IPS DF 4.7 (cell line): Measurements from ENCODE around the gene CYP8B1.
A peak's percentile ranks its signal among the peaks of the same experiment; 100 is the strongest.

Experiments used
- DNase-seq: peaks from one replicate; pipeline ENCODE4 v3.0.0-alpha.2; 2013; ENCODE audit warnings: low spot score; ENCODE audit errors: extremely low read depth

CYP8B1 gene

DNA sequence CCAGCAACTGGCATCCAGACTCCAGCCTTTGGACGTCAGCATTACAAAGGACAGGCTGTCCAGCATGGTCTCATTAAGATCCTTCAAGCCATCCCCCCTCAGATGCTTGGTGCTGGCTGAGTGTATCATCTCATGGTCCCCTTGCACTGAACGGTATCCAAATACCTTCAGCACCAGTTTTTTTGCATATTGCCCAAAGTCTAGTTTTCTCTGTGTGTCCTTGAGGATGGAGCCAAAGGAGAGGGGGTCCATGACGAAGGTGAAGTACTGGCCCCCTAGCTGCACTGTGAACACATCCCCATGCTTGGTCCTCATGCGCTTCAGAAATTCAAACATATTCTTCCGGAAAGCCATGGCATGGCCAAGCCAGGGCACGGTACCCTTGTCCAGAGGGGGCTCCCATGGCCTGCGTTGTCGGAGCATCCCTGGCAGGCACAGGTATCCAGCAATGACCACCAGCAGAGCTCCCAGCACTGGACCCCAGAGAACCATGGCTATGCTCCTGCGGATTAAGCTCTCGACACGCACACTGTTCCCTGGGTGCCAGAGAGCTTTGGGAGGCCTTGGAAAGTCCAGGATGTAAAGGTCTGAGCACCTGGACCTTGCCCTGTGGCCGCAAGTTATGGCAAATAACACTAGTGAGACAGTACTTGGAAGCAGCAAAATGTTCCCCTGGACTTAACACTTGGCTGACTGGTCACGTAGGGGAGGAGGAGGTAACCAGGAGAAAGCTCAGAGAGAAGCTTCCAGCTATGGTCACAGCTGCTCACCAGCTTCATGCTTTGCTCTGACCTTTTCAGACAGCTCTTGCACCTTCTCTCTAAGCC is at the start of gene CYP8B1:
CYP8B1 (minus strand) TSS at position 555 of the 827 bp plus-strand sequence; CDS start at position 492, 63 bp downstream.
- DNase-seq, result no peak

GRCh38 chr3:42923606-42924005 is 47.9 kb upstream of the CYP8B1 start:
- no peak for DNase-seq

- no peak for DNase-seq
Observed at GRCh38 chr3:42914771-42915515, 39.3 kb upstream of the CYP8B1 start.

GRCh38 chr3:42911551-42911950 is 35.9 kb upstream of the CYP8B1 start:
- no peak for DNase-seq

GRCh38 chr3:42908675-42909074 is 33.0 kb upstream of the CYP8B1 start:
- no peak for DNase-seq

- no peak for DNase-seq
Observed at GRCh38 chr3:42906848-42907183, 31.1 kb upstream of the CYP8B1 start.

GRCh38 chr3:42906070-42906847 is 30.6 kb upstream of the CYP8B1 start, which contains the start of gene ZNF662:
ZNF662 (plus strand) TSS chr3:42906142; CDS start chr3:42908115, 1,973 bp downstream.
- no peak for DNase-seq

DNA sequence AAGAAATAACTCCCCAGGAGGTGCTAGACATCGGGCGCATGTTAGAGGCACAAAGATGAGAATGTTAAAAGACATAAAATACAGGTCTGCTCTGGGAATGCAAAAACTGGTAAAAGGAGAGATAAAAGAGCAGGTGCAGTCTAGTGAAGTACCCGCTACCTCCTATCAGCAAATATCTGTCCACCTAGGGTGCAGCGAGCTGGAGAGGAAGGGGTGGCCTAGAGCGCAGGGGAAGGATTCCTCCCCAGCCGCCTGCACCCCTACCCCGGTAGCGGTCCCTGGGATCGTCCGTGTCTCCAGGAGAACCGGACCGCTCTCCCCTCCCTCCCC is 30.0 kb upstream of the CYP8B1 start:
- DNase-seq, result no peak

GRCh38 chr3:42904076-42904475 is 28.4 kb upstream of the CYP8B1 start:
- DNase-seq, result no peak

- no peak for DNase-seq
Observed at GRCh38 chr3:42902257-42902656, 26.6 kb upstream of the CYP8B1 start.

DNA sequence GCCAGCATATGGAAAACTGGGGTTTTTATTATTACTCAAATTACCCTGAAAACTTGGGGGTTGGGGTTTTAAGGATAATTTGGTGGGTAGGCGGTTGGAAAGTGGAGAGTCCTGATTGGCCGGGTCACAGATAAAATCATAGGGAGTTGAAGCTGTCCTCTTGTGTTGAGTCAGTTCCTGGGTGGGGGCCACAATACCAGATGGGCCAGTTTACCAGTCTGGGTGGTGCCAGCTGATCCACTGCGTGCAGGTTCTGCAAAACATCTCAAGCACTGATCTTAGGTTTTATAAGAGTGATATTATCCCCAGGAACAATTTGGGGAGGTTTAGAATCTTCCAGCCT is 25.4 kb upstream of the CYP8B1 start:
- DNase-seq, result no peak

- no peak for DNase-seq
Observed at GRCh38 chr3:42900226-42901072, 24.8 kb upstream of the CYP8B1 start.

DNA sequence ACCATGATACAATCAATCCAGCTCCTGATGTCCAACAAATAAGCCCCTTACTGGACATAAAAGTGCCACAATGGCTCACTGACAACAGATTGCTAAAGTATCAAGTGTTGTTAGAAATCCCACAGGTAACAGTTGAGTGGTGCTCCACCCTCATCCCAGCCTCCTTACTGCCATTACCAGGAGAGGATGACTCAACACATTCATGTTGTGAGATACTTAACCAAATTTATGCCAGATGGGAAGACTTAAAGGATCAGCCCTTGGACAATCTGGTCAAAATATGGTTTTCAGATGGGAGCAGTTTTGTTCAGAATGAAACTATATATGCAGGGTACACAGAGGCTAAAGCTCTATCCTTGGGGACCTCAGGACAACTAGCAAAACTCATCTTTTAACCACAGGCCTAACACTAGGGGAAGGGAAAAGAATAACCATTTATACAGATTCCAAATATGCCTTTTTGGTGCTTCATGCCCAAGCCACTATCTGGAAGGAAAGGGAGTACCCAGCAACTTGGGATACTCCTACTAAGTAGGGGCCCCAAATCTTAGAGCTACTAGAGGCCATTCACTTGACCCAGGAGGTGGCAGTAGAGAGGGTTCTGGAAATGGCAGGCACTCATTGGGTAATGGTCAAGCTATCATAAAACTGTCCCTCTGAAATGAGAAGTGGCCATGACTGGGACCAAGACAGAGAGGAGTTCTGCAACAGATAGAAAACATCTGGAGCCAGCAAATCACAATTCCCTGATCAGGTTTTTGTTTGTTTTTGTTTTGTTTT is 23.4 kb upstream of the CYP8B1 start:
- no peak for DNase-seq

GRCh38 chr3:42895580-42895868 is 19.8 kb upstream of the CYP8B1 start:
- DNase-seq, result no peak

- no peak for DNase-seq
Observed at GRCh38 chr3:42894698-42895579, 19.3 kb upstream of the CYP8B1 start.

- DNase-seq, result no peak
Observed at GRCh38 chr3:42892807-42893206, 17.1 kb upstream of the CYP8B1 start.

- DNase-seq, result no peak
Observed at GRCh38 chr3:42892169-42892568, 16.5 kb upstream of the CYP8B1 start.

GRCh38 chr3:42891042-42891441 is 15.4 kb upstream of the CYP8B1 start:
- DNase-seq, result peak; percentile 41

GRCh38 chr3:42887084-42887483 is 11.4 kb upstream of the CYP8B1 start:
- DNase-seq, result no peak
